Measurements from ENCODE around the gene COX17.

COX17 gene

DNA sequence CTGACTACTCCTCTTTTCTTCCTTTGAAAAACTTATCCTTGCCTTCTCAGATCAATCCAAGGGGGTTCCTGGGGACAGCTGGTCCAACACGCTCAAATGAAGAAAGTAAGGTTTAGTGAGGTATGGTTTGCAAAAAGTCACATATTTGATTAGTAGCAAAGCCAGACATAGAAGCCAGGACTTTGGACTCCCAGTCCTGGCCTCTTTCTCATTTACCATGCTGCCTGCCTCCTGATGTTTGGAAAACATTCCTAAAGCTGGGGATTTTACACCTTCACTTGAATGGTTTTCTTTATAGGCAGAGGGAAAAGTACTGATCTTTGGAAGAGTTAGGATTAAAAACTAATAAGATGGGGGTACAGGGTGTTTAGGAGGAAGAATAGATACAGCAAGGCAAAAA, 31.4 kb downstream of the COX17 start:
- DNase-seq (ENCODE audit: low read depth in 2 of 2) = no peak

DNA sequence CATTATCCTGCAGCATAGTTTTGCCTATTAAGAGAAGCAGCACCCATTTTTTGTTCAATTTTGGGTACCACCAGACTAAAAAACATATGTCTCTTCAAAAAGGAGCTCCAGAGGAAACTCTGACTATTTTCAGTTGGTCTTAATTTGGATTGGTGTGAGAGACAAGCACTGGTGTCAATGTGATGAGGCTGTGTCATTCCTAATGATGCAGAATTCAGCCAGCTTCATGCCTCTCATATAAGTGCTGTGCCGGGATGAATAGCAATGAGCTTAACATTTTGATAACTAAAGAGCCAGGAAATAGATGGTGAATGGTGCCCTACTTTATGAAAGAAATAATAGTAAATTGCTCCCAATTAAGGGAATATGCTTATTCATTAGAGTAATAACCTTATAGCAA, 32.7 kb downstream of the COX17 start:
- no peak for DNase-seq (ENCODE audit: low read depth in 2 of 2)

DNA sequence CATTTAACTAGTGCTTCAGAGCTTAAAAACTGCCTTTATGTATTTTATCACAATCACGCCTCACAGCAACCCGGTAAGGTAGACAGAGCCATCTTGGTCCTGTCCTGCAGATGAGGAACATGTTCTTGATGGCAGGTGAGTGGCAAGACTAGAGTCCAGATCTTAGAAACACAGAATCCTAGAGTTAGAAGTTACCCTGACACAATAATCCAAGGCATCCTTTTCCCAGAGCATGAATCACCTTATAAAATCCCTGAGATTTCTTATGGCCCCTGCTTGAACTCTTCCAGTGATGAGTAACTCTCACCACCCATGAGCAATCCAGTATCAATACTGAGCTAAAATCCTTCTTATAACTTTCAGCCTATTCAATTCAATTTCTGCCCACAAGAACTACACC, 33.7 kb downstream of the COX17 start:
- no peak for DNase-seq (ENCODE audit: low read depth in 2 of 2)

DNA sequence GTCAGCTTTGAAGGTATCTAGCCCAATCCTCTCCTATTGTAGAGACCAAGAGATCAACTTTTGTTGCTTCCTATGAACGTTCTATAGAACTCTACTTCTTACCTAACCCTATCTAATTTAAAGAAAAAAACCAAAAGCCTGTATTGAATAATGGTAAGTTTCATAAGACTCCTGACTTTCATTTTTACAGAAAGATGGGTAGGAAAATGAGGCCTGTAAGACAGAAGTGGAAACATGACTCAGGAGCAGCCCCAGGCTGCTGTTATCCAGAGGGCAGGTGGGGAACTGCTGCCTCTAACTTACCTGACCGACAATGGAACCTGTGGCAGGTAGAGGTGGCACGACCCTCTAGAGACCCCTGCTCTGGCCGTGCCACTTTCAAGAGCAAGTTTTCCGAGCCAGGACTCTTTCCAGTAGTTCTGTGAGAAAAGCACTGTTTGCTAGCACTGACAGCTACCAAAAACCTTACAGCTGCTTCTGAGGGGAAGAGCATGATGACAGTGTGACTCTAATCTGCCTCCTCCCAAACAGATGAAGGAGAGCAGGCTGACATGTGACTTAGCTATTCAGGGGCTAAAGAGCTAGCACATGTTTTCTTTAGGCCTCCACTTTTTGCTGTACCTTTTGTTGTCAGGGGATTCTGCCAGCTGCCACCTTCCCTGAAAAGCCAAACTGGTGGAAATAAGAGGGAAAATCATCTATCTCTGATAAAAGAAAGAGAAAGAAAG, 34.3 kb downstream of the COX17 start:
- no peak for DNase-seq (ENCODE audit: low read depth in 2 of 2)

DNA sequence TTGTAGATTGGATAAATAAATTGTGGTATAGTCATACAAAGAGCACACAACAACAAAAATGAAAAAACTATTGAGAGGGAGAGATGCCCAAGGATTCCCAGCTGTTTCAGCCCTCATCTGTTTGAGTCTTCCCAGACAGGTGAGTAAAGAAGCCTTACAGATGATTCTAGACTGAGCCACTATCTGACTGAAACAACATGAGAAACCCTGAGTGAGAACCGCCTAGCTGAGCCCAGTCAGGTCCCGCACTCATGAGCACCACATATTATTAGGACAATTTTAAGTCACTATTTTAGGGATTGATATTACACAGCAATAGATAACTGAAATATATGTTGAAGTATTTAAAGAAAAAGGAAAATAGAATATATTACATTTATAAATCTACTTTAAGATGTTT, 35.8 kb downstream of the COX17 start:
- DNase-seq (ENCODE audit: low read depth in 2 of 2) = no peak

DNA sequence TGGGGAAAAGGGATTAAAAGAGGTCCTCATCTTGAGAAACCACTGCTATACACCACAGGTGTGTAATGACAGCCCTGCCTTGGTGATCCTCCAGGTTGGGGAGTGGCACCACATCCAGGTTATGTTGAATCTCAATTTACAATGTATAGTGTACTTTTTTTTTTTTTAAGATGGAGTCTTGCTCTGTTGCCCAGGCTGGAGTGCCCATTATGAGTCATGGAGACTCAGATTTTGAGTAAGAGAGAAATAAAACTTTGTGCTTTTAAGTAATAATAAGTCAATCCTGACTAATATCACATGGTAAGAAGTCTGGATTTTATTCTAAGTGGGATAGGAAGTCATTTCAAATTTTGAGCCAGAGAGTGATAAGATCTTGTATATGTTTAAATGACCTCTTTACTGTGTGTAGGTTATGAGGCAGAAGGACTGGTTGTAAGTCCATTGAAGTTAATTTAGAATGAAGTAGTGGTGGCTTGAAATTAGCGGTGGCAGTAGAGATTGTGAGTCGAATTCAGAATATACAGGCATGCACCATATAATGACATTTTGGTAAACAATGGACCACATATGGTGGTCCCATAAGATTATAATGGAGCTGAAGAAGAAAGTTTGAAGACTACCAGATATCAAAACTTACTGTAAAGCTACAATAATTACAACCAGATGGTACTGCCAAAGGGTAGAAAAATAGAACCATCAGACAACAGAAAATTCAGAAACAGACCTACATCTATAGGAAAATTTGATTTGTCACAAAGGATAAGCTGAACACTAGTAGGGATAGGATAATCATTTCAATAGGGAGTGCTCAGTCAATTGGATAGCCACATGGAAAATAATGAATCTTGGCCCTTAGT, 37.5 kb downstream of the COX17 start:
- no peak for DNase-seq (ENCODE audit: low read depth in 2 of 2)

DNA sequence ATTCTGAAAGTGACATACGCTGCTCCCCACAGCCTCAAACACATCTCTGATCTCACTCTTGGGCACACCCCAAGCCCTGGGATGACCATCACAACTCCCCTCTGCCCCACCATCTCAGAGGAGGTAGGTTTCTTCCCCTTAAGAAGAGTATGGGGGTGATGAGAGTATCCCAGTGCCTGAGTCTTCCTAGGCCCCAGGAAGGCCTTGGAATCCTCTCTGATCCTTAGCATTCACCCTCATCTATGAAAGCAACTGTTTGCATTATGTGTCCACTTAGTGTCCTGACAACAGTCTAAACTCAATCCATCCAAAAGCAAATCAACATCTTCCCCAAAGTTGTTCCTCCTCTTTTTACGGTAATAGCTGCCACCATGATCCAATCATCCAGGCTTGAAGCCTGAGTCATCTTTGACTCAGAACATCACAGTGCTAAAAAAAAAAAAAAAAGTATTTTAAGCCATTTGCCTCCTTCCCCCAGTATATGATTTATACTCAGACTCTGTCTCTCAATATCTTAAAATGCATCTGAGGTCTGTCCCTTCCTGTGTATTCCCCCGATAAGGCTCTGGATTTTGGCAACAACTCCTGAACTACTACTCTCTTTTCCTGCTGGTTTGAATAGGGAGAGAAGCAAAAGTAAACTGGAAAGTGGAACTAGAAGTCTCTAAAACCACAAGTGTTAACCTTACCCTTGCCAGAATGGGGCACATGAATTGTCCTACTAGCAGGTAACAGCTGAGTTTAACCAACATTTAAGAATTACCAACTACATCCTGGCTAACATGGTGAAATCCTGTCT, 39.3 kb downstream of the COX17 start:
- no peak for DNase-seq (ENCODE audit: low read depth in 2 of 2)

DNA sequence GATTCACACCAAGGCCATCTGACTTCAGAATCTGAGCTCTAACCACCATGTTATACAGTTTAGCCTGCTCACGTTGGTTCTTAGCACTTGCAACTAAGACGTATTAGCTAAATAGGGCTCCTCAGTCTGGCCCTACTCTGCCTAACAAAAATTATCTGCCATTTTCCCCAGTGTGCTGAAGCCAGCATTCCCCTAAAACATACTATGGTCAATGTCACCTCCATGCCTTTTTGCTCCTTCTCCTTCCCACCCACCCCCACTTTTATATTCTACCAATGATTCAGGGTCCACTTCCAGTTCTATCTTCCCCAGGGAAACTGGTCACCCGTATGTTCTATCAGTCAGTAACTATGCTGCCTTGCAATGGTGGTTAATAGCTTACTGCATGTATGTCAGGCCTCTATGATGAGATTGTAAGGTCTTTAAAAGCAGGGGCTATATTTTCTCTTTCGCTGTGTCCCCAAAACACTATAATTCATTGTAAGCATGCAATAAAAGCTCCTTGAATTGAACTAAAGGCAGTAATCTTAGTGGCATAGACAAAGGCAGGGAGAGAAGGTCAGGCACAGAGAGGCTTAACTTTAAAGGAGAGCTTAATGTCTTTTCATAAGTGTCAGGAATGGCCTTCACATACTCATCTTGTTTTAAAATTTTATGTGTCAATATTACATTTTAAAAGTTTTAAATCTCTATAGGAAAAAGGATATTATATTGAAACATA, 40.2 kb downstream of the COX17 start:
- no peak for DNase-seq (ENCODE audit: low read depth in 2 of 2)

DNA sequence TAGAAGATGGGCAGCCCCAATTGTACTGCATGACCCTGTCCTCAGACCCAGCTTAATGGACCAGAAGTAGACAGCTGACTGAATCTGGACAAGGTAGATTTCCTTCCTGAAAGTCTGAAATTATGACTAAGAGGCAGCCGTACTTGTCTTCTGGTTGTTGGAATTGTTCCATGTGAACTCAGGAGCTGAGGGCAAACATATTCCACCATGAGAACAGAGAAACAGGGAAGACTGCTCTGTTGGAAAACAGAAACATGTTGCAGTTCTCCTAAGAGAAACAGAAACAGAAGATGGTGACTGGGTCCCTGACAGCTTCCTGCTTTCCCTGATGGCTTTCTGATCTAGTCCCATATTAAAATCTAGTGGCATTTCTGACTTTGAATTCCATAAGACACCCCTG, 41.0 kb downstream of the COX17 start:
- no peak for DNase-seq (ENCODE audit: low read depth in 2 of 2)

DNA sequence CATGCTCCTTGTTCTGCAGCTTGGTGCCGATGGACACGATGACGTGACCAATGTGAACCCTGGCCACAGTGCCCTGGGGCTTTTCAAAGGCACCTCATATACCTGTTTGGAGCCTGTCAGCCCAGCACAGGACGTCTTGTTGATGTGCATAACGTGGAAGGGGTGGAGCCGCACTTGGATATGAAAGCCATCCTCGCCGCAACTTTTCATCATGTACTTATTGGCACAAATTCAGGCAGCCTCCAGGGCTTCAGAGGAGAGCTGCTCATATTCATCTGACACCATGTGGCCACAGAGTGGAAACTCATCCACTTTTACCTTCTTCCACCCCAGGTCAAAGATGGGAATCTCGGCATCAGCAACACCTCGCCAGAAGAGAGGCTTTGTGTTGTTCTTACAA, 41.5 kb downstream of the COX17 start:
- DNase-seq (ENCODE audit: low read depth in 2 of 2) = no peak

DNA sequence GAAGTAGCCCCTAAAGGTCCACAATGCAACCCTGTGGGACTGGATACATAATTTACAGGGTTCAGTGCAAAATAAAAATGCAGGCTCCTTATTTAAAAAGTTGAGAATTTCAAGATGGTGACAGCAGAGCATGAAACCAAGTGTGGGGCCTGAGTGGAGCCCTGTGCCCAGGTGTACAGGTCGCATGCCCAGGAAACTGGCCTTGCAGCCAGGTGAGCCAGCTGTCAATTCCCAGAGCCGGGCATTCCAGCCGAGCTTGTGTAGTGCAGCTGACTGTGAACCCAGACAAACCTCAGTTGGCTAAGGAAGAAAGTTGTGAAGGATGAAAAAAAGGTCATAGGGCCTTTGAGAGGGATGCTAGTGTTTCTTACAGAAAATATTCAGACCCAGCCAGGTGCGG, 44.4 kb downstream of the COX17 start:
- no peak for DNase-seq (ENCODE audit: low read depth in 2 of 2)

DNA sequence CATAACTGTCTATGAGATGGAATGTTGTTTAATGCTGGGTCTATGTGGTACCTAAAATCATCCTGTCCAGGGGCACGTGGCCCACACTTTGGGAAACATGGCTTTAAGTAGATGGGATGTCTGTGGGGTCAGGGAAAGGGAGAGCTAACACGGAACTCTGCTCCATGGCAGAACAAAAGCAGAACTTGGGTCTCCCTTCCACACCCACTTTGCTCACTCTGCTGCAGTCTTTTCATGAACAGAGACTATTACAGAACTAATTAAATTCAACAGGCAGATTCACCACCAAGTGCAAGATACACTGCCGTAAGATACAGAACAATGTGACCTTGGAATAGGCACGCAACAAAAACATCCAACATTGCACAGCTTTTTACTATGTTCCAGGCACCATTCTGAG, 45.0 kb downstream of the COX17 start:
- DNase-seq (ENCODE audit: low read depth in 2 of 2) = no peak

DNA sequence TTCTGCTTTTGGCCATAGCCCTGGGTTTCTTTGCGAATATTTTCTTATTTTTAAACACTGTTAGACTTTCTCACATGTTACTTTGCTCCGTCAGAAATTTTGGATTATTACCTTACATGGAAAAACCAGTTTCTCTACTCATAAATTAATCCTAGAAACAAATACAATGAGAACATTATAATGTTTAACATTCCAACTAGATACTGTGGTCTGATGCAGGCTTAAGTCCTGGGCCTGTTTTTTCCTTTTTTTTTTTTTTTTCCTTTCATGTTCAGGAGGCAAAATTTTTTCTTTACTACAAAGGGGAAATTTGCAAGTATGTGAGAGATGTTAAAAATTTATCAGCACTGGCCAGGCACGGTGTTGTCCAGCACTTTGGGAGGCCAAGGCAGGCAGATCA, 45.7 kb downstream of the COX17 start:
- DNase-seq (ENCODE audit: low read depth in 2 of 2) = no peak

DNA sequence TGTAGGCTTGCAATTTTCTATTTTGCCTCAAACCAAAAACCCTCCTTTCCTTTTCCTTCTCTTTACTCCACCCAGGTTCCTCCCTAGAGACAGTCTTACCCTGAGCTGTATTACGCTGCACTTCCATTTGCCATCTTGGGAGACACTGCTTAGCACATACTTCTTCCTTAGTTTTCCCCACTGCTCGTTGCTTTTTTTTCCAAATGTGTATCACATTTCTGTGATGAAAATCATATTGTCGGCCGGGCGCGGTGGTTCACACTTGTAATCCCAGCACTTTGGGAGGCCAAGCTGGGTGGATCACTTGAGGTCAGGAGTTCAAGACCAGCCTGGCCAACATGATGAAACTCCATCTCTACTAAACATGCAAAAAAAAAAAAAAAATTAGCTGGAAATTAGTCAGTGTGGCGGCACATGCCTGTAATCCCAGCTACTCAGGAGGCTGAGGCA, 46.3 kb downstream of the COX17 start:
- DNase-seq (ENCODE audit: low read depth in 2 of 2) = no peak

DNA sequence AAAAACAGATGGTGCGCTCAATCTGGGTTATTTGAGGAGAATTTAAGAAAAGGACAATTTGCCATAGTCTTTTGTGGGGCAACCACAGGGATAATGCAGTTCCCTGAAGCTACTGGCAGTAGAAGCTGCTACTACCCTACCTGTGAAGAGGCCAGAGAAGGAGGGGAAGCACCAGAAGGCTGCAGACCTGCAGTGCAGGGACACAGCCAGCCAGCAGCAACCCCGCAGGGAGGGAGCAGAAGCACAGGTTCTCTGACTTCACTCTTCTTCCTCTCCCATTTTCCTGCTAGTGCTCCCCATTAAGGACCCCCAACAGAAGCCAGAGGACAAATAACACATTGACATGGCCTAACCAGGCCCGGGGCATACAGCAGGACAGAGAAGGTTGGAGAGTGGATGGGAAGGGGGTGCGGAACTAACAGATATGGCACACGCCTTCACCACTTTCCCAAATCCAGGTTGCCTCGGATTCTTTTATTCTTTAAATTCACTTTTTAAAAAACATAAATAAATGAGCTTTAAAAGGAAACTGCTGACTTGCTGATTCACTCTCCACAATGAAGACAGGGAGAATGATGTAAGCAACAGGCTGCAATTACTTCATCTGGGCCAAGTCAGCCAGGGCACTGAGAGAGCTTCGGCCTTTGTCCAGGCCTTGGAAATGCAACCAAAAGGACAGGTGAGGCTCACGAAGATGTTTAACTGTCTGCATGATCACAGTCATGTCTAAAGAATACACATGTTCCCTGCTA, 46.9 kb downstream of the COX17 start:
- no peak for DNase-seq (ENCODE audit: low read depth in 2 of 2)

DNA sequence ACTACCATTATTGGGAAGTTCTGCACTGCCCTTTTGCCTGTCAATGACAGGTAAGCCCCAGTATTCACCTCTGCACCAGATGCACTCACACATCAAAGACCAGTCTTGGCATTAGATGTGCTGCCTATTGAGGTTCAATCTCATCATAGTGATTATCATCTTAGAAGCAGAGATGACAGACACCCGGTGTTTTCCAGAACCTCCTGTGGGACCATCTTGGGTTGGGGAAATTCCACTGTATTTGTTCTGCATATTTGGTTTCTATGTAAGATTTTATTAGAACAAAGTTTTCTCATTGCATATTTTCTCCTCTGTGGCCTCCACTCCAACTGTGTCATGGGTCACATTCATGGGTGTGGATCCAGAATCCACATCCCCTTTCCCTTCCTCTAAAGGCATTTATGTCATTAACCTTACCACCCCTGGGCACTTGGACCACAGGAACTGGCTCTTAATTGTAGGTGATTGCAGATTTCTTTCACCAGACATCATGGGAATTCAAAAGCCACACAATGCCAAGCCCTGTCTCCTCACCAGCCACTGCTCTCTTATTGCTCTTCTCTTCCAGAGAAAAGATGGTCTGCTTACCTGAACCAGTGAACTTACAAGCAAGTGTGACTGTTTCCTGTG, 48.3 kb downstream of the COX17 start:
- DNase-seq (ENCODE audit: low read depth in 2 of 2) = no peak

DNA sequence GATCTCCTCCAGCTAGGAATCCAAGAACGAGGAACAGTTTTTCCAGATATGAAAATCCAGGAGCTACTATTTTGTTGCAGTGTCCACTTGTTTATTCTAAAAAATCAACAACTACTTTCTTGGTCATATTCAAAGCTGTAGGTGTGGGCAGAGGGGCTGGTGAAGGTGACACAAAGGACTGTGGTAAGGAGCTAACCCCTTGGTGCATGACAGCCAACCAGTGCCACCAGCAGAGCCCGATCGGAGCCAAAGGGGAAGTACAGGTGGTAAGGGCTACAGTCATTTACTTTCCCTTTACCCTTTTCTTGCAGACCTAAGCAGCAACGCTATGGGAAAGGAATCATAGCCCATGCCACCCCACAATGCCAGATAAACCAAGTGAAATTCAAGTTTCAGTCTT, 48.8 kb downstream of the COX17 start:
- no peak for DNase-seq (ENCODE audit: low read depth in 2 of 2)

DNA sequence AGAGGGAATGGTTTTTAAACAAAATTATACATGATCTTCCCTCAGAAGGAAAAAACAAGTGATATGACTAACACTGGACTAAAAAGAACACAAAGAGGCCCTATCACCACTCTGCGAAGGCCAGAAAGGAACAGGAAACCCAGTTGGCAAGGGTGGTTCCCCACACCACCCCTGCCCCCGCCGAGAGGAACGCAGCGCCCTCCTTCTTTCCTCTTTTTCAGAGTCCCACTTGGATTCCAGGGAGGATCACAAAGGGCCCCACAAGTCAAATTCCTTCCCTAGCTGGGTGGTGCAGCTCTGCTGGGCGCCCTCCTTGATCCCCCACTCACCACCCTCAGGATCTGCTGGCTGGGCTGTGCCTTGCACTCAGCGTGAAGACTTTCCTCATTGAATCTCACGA, 49.7 kb downstream of the COX17 start:
- DNase-seq (ENCODE audit: low read depth in 2 of 2) = no peak

DNA sequence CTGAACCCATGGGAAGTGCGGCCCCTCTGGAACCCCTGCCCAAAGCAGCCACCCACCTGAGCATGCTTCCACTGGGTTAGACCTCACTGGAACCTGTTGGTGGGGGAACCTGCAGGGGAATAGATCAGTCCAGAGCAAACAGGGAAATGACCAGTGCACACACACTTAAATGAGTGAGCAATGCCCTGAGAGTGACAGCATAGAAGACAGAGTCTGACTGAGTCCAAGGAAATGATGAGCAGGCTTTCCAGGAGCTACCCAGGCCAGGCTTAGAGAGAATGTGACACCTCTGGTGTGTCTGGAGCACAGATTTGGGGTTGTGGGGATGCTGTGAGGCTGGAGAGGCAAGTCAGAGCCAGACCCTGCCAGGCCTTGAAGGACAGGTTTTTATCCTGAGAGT, 51.0 kb downstream of the COX17 start:
- no peak for DNase-seq (ENCODE audit: low read depth in 2 of 2)

DNA sequence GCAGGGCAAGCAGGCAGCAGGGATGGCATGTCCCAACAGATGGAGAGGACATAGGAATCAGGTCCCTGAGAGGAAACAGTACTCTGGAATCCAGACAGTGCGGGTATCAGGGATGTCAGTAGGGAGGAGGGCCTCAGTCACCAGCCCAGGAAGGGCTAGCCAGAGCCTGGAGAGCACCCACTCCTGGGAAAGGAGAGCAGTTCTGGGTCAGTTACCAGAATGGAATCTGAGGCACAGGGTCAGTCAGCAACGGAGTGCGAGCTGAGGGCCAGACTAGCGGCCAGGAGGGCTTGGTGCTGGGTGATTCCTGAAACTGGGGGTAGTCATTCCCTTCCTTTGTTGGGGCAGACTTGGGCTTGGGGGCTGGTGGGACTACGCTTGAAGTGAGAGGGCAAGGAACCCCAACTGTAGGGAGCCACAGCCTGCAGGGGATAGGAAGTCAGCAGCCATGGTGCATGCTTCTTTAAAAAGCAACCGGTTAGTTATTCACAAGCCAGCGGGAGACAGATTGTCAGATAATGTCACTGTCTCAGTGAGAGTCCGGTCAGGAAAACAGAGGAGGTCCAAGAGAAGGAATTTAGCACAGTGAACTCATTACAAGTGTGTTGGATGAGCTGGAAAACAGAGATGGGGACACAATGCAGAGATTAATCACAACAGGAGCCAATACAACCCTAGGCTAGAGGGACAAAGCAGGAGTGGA, 51.6 kb downstream of the COX17 start:
- DNase-seq (ENCODE audit: low read depth in 2 of 2) = no peak

Measured in activated CD4-positive, alpha-beta T cell treated with anti-CD3 and anti-CD28 coated beads for 24 hours (primary cell).